Stimulated activated CD4-positive, alpha-beta T cell treated with anti-CD3 and anti-CD28 coated beads, Interleukin-4, amount 100 ng/mL, for 1 hour (primary cell): Measurements from ENCODE around the gene CACNG4.

Experiments used
- DNase-seq: peaks from one replicate; pipeline ENCODE4 v3.0.0-alpha.2; 2020

CACNG4 gene

DNA sequence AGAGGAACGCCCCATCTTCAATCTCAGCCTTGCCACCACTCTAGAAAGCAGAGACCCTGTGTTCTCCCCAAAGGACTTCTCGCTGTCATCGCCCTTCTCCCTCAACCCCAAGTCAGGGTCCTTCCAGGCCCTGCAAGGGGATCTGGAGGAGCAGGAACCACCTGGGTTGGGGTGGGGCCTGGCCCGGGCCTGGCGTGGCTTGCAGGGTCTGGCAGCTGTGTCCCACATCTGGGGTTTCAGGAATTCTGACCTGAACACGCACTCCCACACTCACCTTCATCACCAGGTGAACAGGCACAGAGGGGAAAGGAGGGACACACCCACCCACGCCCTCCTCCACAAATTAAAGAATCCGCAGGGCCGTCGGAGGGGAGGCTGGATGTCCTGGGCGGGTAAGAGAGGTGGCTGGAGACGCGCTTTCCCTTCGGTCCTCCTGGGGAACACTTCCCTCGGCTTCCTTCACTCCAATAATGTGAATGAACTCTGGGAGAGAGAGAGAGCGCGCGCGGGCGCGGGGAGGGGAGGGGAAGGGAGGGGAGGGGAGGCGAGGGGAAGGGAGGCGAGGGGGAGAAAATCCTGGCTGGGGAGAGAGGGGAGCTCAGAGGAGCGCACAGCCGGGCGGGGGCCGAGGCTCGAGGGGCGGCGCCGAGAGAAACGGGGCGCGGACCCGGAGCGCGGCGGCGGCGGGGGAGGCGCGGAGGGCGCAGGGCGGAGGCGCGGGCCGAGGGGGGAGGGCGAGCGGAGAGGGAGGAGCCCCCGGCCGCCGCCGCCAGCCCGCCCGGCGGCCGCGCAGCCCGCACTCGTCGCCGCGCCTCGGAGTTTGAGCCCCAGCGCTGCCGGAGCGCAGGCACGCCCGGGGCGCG, at the start of gene CACNG4:
CACNG4 (plus strand) TSS at position 799 of the 863 bp plus-strand sequence. CDS start 205 bp downstream, outside the sequence.
- no peak for DNase-seq

DNA sequence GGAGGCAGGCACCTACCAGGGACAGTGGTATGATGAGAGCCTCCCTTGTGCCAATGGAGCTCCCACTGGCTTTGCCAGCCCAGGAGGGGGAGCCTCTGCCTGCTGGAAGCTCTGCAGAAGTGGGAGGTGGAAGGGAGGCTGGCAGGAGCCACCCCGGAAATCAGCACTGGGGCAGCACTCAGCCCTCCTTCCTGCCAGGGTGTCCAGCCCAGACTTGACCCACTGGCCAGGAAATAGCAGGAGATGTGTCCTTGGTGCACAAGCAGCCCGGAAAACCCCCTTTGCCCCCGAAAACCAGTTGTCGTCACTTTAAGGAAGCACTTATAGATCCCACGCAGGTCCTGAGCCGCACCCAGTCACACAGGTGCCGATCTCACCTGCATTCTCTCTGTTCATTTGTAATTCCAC, 49.3 kb upstream of the CACNG4 start:
- no peak for DNase-seq

DNA sequence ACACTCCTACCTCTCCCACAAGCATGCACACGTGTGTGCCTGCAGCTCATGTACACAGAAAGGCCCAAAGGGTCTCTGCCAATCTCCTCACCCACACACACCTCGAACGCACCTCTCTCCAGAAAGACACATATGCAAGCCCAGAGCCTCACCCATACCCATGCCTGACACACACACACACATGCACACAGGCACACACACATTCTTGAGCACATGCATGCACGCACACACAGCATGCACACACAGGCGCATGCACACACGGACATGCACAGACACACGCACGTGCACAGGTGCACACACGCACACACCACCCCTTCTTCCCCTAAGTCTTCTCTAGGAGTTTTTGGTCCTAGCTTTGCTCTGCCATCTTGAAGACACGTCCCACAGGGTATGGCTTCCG, 48.7 kb upstream of the CACNG4 start:
- no peak for DNase-seq

DNA sequence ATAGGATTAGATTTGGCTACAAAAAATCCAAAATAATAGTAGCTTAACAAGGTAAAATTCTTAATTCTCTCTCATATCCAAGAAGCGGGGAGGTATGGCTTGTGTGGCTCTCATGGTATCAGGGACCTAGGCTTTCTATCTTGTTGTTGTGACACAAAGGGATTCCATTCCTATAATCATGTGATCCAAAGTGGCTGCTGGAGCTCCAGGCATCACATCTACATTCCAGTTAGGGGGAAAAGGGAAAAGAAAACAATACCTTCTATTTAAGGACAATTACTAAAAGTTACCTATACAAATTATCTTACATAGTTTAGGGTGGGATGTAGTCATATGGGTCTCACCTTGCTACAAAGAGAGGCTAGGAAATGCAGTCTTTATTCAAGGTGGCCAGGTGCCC, 47.6 kb upstream of the CACNG4 start:
- no peak for DNase-seq

DNA sequence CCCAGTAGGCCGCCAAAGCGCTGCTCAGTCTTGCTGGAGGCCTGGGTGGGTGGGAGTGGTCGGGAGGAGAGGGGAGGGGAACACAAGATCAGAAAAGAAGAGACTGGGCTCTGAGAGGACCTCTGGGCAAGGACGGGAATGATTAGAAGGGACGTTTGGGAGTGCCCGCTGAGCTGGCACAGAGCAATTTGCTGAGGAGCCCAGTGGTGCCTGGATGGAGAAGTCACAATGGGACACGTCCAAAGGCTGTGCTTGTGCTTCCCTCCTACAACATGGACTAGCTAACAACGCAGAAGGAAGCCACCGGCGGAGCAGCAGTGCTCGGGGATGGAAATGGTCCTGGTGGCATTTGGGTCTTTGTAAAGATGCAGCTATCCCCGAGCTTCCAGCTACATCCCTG, 45.6 kb upstream of the CACNG4 start:
- no peak for DNase-seq

DNA sequence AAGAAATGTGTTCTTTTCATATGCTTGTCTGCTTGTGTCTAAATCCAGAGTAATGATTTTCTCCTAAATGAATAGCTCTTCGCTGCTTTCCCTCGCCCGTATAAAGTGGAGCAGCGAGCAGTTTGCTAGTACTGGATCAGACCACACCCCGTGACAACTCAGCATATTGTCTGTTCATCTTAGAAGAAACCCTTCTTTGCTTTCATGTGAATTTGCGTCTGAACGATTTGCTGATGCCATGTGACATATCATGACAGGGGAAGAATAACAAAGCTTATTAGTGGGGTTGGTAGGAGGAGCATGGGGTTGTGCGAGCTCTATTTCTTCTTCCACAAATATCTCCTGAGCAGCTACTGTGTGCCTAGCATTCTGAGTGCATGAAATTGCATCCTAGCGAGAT, 44.1 kb upstream of the CACNG4 start:
- no peak for DNase-seq

DNA sequence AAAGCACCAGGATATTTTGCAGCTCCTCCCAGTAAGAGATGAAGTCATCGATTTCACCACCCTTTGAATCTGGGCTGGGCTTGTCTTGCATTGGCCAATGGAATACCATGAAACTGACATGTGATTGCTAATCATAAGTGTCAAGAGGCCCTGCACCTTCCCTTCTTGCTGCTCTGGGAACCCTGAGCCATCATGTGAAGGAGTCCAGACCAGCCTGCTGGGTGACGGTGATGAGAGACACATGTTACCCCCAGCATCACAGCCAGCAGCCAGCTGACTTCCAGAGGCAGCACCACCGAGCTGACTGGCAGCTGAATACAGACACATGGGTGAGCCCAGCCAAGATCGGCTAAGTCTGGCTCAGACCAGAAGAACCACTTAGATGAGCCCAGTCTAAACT, 43.6 kb upstream of the CACNG4 start:
- DNase-seq, result no peak

DNA sequence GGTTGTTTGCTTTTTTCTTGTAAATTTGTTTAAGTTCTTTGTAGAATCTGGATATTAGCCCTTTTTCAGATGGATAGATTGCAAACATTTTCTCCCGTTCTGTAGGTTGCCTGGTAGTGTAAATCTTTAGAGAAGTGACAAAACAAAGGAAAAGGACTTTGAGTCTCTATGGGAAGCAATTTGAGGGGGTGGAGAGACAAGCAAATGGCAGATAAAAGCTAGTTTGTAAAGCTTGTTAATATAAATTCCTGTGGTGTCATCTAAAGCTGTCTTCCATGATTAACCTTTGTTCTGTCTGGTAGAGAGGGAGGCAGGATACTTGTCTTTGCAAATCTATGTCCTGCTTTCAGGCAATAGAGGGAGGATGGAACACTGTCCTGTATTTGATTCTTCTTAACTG, 40.6 kb upstream of the CACNG4 start:
- DNase-seq, result no peak

DNA sequence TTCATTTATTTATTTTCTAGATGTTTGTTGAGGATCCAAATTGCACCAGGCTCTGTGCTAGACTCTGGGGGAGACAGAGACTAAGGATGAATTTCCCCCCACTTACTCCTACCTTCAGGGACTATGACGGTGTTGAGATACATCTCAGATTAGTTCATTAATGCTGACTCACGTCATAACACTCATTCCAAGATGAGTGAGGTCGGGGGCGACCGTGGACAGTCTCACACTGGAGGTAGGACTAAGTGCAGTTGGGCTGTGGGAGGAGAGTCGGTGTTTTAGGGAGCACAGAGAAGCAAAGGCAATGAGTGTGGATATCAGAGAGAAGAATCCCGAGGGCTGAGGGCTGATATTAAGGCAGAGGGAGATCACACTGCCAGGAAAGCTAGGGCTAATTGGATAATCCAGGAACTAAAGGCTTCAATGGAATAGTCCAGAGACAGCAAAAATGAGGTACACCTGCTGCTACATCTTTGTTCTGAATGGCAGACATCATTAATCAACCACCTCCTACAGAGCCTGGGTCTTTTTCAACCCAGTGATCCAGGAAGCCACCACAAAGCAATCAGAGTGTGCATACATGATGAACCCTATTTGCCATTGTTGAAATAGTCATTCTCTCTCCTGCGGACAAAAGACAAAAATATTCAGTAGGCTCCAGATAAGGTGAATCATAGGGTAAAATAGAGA, 38.6 kb upstream of the CACNG4 start:
- no peak for DNase-seq

DNA sequence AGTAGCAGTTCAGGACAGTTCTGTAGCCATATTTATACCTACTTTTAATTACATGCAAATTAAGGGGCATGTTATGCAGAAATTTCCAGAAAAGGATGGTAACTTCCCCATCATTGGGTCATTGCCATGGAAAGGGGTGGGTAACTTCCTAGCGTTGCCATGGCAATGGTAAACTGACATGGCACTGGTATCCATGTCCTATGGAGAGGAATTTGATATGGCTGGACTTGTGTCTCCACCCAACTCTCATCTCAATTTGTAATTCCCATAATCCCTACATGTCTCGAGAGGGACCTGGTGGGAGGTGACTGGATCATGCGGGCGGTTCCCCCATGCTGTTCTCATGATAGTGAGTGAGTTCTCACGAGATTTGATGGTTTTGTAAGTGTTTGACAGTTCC, 35.6 kb upstream of the CACNG4 start:
- no peak for DNase-seq

DNA sequence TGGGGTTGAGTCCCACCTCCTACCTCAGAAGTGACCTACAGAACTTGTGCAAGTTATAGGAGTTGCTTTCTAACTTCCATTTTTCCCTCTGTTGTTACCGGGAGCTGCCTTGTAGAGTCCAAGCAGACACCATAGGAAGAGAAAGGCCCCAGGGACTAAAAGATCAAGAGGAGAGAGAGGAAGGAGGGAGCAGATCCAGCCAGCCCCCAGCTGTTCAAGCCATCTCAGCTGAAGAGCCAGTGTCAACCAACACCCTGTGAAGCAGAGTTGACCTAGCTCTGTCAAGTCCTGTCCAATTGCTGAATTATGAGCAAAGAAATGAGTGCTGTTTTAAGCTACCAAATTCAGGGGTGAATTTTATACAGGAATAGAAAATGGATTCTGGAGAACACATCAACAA, 34.9 kb upstream of the CACNG4 start:
- DNase-seq, result no peak

DNA sequence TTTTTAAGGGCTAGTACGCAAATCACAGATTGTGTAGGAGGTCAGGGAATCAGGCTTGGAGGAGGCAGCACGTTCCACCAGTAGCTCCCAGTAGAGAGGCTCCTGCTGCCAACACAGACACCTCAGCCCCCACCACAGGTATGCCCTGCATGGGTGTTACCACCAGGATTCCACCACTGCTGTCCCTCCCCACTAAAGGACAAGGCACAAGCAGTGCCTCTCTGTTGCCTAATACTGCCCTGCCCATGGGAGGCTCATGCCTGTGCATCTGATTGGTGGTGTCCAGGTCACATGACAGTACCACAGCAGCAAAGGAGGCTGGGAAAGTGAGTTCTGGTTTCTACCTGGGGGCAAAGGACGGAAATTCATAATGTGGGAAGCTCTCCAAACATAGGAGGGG, 33.6 kb upstream of the CACNG4 start:
- no peak for DNase-seq

DNA sequence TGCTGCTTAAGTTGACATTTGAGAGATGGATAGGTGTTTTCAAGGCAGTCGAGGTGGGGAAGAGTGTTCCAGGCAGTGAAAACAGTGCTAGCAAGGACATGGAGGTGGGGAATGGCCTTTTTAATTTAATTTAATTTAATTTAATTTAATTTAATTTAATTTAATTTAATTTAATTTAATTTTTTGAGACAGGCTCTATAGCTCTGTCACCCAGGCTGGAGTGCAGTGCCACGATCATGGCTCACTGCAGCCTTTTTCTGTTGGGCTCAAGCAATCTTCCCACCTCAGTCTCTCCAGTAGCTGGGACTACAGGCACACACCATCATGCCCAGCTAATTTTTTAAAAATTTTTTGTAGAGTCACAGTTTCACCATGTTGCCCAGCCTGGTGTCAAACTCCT, 32.2 kb upstream of the CACNG4 start:
- no peak for DNase-seq

DNA sequence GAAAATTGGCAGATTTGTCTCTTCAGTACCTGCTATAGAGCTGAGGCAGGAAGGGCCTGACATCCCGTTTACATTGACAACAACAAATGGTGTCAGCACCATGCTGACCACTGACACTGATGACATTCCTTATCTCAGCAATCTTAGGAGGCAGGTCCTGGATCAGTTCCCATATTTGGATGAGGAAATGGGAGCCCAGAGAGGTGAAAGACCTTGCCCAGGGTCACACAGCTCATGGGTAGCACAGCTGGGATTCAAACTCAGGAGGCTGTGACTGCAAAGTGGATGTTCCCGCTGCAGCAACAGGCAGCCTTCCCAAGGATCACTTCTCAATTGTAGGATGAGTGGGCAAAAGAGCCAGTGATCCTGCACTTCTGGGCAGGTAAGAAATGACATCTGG, 30.5 kb upstream of the CACNG4 start:
- no peak for DNase-seq

DNA sequence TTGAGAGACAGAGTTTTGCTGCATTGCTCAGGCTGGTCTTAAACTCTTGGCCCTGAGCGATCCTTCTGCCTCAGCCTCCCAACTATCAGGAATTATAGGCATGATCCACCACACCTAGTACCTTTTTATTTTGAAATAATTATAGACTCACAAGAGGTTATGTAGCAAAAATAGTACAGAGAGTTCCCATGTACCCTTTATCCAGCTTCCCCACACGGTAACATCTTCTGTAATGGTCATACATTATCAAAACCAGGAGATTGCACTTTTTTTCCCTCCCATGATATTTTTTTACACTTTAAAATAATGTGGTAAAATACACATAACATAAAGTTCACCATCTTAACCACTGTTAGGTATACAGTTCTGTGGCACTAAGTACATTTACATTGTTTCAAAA, 28.8 kb upstream of the CACNG4 start:
- no peak for DNase-seq

DNA sequence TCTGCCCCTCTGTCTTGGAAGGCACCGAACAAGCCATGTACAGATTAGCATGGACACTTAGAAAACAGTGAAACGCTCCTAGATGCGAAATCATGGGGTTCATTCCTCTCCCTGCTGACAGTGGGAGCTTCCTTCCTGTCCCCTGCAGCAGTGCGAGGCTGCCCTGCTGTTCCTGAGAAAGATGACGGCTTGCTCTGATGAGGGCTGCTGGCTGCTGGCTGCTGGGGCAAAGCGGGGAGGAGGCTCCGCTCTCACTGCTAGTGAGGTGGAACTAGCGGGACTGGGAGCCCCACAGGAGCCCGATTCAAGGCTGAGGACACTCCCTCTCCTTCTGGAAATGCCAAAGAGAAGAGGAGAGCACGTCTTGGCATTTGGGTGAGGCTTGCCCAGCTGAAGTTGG, 25.9 kb upstream of the CACNG4 start:
- no peak for DNase-seq

DNA sequence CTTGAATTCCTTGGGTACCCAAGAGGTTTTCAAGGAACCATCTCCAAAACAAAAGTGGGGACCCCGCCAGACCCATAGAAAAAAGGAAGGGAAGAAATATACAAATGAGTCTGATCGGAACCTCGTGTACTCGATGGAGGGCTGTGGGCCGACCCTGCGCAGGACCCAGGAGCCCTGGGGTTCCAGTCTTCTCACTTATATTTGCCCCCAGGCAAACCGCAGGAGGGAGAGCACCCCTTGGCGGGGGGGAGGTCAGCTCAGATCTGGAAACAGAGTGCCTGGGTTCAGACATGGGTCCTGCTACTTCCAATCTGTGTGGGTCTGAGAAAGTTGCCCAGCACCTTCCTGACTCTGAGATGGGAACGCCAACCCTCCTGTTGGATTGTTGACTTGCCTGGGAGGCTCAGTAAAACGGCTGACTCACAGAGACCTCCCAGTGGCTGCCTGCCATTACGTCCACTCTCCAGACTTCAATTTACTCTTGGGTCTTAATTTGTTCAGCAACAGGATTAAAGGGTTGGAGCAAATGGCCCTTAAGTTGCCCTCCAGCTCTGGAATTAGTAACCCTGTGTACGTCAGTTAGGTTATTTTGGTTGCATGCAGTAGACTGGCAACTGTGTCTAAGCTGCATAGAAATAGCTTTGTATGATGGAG, 24.9 kb upstream of the CACNG4 start:
- DNase-seq, result no peak

DNA sequence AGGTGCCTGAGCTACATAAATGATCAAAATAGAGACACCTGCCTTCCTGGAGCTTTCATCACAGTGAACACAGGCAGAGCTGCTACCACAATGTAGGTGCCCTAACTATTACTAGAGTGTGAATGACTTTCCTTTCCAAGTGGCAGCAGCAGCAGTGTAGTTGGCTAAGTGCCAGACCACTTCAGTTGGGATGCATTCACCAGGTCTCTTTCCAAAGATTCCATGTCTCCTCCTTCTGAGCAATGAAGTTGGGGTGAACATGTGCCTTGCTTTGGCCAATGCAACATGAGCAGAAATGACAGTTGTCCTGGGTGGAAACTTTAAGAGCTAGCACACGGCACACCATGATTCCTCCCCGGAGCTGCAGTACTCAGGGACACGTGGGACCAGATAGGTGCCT, 23.3 kb upstream of the CACNG4 start:
- no peak for DNase-seq

DNA sequence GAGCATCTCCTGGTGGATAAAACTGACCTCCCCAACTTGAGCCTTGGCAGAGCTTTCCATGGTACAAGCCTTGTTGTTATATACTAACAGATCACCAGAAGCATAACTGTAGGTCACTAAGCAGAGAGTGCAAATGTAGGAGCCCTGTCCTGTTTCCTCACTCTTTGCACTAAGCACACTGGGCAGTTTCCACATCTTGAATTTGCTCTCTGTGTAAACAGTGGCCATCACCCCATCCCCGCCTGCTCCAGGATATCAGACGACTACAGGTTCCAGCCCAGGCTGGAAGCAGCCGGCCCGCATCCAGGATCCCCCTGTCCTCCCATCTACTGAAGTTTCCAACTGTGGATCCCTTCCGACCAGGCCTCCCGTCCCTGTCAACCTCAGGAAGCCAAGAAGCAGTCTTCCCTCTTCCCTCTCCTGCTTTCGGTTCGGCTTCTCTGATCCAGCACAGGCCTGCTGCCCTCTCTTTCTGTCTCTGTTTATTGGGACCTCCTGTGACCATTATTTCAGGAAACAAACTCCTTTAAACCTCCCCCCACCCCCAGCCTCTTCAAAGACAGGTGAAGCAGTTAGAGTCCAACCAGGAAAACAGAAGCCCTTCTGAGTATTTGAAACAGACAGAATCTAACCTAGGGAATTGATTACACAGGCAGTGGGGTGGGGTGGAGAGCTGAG, 22.6 kb upstream of the CACNG4 start:
- DNase-seq, result no peak

DNA sequence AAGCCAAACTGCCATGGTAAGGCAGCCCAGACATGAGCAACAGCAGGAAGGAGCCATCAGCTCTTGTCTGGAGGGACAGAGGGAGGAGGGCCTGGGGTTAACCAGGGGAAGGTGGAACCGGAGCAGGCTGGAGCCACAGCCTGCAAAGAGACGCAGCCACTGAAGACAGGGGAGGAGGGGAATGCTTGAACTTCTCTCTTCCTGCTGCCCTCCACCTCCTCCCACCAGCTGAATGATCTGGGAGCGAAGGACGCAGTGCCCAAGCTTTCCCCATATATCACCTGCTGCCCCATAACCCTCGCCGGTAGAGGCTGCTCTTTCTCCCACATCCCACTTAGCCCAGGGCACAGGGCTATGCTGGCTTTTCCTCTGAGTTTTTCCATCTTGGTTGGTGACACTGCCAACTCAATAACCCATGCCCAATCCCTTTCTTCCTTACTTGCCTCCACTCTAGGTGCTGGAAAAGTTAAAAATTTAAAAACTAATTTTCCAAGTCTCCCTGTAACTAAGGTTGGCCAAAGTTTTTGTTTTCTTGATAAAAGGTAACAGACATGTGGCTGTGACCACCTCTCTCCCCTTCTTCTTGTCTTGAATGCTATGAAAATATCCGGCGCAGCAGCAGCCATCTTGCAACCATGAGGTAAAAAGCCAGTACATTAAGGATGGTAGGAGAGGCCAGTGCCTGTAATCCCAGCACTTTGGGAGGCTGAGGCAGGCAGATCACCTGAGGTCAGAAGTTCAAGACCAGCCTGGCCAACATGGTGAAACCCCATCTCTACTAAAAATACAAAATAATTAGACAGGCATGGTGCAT, 21.8 kb upstream of the CACNG4 start:
- no peak for DNase-seq

DNA sequence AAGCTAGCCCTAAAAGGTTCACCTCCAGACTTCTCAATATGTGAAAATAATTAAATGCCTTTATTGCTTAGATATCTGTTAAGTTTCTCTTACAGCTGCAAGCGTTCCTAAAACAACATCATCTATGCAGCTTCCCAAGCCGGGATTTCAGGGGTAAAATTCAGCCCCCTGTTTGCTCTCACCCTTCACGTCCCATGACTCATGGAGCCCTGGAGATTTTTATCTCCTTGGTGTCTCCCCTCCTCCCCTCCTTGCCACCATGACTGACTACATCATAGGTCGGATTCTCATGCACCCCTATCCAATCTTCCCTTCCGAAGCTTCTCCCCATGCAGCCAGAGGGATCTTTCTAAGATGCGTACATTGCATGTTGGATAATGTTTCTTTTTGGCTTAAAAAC, 21.0 kb upstream of the CACNG4 start:
- no peak for DNase-seq

DNA sequence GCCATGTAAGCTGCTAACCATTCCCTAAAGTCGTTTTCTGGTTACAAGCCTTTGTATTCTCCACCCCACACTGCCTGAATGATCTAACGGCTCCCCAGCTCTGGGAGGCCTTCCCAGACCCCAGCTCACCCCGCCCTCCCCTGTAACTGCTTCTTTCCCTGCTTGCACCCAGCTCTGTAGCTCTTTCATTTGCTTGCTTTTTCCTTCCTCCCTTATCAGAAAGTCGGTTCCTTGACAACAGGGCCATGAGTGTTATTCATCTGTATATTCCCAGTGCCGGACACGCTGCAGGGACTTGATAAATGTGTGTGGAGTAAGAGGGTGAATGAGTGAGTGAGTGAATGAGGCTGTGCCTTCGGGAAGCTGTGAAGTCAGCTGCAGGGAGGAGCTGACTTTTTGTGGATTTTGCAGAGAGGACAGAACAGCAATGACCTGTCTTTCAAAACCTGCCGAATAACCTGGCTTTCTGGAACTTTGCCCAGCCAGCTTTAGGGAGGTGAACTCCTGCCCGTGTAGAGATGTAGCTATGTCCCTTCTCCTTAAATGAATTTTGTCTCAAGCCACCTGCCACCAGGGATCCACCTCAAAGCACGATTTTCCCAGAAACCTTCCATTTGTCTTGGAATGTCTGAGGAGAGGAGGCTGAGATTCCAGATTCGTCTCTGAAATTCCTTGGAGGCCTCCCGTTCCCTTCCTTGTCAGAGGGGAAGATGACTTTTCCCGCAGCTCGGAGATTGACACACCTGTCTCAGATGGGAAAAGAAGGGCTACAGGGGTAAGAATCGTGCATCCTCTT, 20.0 kb upstream of the CACNG4 start:
- no peak for DNase-seq
